NCI-H510A (cell line): Measurements from ENCODE around the gene PRTN3.
"Not testable (repeated sequence)": the region's sequence is repeated elsewhere in the genome, so short reads cannot be mapped to it uniquely, and the experiment has no call there.

Experiments used
- DNase-seq: peaks from one replicate; lab custom pipeline; 2025; lab: John Stamatoyannopoulos, UW

PRTN3 gene

DNA sequence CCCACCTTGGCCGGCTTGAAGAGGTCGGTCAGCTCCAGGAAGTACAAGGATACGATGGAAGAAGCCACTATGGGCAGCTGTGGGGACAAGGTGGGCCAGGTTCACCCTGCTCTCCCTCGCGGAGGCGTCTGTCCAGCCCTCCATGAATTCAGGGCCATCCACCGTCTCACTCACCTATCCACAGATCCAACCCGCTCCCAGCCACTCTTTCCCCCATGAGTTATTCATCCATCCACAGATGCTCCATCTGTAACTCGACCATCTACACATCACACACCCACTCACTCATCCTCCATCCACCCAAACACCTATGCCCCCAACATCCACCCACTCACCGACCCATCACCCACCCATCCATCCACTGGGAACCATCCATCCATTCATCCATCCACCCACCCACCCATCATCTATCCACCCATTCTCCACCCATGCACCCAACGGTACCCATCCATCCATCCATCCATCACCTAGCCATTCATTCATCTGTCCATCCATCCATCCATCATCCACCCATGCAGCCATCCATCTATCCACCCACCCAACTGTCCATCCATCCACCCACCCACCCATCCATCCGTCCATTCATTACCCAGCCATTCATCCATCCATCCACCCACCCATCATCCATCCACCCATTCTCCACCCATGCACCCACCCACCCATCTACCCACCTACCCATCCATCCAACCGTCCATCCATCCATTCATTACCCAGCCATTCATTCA, 24.9 kb upstream of the PRTN3 start:
- DNase-seq, result no peak

DNA sequence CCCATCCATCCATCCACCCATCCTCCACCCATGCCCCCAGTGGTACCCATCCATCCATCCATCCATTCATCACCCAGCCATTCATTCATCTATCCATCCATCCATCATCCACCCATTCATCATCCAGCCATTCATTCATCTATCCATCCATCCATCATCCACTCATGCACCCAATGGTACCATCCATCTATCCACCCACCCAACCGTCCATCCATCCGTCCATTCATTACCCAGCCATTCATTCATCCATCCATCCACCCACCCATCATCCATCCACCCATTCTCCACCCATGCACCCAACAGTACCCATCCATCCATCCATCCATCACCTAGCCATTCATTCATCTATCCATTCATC, 24.3 kb upstream of the PRTN3 start:
- no peak for DNase-seq

DNA sequence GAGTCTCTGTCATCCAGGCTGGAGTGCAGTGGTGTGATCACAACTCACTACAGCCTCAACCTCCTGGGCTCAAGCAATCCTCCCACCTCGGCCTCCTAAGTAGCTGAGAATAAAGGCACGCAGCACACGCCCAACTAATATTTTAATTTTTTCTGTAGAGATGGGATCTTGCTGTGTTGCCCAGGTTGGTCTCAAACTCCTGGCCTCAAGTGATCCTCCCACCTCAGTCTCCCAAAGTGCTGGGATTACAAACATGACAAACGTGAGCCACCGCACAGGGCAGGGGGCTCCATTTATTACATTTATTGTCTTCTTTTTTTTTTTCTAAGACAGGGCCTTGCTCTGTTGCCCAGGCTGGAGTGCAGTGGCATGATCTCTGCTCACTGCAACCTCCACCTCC, 20.6 kb upstream of the PRTN3 start:
- not testable (repeated sequence) for DNase-seq

DNA sequence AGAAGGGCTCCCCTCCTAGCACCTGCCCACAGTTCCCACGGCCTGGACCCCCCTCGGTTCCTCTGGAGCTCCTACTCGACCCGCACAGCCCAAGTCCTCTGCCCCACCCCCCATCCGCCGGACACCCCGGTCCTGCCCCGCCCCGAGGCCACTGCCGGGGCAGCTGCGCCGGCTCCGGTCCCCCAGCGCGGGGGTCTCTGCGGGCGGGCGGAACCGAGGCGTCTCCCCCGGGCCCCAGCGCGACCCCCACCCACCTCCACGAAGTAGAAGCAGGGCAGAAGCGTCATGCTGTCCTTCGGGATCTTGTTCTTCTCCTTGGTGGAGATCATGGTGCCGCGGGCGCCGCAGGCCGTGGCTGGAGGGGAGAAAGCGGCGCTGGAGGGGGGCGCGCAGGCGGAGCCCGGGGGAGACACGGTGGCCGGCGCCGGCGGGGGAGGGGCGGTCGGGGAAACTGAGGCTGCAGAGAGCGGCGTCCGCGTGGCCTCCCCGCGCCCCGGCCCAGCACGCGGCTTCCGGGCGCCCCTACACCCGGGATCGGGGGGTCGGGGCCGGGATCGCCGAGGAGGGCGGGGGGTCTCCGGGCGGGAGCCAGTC, 19.5 kb upstream of the PRTN3 start:
- no peak for DNase-seq

DNA sequence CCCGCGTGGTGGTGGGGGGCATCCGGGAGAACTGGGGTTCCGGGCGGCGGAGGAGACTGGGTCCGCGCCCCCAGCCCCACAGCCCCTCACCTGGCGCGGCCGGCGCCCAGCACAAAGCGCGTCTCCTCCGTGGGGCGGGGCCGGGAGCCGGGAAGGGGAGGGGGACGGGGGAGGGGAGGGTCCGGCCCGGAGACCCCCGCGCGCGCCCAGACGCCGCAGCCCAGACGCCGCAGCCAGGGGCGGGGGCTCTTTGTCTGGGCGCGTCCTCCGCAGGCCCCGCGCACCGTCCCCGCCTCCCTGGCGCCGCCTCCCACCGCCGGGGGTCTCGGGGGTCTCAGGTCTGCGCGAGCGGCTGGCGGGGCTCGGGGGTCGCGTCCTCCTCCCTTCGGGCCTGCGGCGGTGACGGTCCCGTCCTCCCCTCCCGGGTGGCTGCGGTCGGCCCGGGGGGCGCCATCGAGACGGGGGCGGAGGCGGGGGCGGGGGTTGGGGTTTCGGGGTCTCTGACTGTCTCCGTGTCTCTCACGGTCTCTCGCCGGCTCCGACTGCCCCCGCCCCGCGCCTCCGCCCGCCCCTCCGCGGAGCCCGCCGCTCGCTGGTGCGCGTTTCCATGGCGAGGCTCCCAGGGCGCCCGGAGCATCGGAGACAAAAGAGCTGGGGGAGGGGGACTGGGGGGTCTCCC, 18.8 kb upstream of the PRTN3 start, which contains the start of gene PLPPR3:
TSS of gene PLPPR3 (minus strand) at position 131 of the 679 bp plus-strand sequence. CDS start 396 bp downstream, outside the sequence.
- no peak for DNase-seq

DNA sequence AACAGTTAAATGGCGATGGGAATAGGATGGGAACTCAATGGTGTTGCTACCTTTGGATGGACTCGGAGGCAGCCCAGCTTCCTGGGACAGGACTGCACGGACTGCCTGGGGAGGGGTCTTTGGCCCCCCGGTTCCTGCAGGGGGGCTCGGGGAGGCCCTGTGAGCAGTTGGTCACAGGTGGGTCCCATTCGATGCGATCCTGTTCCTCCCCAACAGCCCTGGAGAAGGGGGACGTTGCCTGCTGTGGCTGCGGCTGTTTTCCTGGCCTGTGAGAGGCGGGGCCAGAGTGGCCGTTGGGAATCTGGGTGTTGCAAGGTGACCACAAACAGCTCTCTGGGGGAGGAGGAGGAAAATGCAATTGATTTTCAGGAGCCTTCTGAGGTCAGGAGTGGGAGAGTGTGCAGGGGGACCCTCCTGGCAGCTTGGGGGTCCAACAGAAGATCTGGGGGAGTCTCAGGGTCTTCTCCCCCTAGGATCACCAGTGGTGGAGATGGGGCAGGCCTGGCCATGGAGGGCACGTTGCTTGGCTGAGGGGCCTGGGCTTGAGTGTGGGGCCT, 17.2 kb upstream of the PRTN3 start:
- DNase-seq, result no peak

DNA sequence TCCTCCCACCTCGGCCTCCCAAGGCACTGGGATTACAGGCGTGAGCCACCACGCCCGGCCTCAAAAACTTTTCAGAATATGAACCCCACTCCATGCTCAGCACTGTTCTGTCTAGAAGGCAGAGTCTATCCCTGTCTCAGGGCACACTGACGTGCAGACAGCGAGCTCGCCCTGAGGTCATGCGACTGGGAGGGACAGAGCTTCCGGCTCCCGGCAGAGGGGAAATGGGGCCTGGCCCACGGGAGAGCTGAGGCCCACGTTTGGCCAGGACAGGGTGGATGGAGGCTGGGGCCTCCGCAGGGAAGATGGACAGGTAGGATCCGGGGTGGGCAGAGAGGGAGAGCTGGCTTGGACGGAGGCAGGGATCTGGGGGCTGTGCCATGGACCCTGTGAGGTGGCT, 15.9 kb upstream of the PRTN3 start:
- no peak for DNase-seq

DNA sequence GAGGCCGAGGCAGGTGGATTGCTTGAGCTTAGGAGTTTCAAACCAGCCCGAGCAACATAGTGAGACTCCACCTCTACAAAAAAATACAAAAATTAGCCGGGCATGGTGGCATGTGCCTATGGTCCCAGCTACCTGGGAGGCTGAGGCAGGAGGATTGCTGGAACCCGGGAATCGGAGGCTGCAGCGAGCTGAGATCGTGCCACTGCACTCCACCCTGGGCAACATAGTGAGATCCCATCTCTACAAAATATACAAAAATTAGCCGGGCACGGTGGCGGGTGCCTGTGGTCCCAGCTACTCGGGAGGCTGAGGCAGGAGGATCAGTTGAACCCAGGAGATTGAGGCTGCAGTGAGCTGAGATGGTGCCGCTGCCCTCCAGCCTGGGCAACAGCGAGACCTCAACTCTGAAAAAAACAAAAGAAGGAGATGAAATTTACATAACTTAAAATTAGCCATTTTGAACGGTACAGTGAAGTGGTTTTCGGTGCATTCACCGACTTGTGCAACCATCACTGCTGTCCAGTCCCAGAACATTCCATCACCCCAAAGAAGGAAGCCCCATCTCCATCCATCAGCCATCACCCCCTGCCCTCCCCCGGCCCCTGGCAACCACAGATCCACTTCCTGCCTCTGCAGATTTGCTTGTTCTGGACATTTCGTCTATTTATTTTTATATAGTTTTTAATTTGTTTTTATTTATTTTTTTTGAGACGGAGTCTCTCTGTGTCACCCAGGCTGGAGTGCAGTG, 14.7 kb upstream of the PRTN3 start:
- DNase-seq, result no peak

DNA sequence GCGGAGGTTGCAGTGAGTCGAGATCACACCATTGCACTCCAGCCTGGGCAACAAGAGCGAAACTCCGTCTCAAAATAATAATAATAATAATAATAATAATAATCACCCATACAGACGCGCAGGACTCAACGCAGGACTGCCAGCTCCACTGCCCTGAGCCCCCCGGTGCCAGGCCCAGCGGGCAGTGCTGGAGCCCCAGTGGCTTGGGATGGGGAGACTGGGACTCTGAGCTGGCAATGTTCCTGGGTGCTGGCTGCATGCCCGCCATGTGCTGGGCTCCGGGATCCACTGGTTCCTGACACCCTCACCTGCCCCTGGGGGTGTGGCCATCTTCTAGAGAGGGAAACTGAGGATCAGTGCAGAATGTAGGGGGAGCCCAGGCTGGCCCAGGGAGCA, 13.5 kb upstream of the PRTN3 start:
- no peak for DNase-seq

DNA sequence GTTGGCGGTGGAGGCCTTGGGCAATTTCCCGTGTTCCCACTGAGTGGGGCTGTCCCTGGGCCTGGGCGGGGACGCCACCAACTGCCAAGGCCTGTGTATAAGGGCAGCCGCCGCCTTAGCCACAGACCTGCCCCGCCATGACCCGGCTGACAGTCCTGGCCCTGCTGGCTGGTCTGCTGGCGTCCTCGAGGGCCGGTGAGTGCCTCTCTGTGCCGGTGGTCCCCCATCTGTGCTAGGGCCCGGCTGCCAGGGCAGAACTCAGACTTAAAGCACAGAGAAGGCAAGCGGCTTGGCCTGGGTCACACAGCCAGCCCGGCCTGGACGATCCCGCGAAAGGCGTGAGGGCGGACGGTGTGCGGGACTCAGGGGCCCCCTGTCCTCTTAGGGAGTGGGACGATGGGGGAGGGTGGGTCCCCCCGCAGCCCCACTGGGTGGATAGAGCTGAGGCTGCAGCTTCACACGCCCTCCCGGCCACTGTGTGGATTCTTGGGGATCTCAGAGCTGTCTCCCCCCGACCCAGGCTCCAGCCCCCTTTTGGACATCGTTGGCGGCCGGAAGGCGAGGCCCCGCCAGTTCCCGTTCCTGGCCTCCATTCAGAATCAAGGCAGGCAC, 13.0 kb upstream of the PRTN3 start, which contains the start of gene AZU1:
TSS of gene AZU1 (plus strand) at position 128 of the 612 bp plus-strand sequence. CDS start at position 138, 10 bp downstream.
- DNase-seq, result no peak

DNA sequence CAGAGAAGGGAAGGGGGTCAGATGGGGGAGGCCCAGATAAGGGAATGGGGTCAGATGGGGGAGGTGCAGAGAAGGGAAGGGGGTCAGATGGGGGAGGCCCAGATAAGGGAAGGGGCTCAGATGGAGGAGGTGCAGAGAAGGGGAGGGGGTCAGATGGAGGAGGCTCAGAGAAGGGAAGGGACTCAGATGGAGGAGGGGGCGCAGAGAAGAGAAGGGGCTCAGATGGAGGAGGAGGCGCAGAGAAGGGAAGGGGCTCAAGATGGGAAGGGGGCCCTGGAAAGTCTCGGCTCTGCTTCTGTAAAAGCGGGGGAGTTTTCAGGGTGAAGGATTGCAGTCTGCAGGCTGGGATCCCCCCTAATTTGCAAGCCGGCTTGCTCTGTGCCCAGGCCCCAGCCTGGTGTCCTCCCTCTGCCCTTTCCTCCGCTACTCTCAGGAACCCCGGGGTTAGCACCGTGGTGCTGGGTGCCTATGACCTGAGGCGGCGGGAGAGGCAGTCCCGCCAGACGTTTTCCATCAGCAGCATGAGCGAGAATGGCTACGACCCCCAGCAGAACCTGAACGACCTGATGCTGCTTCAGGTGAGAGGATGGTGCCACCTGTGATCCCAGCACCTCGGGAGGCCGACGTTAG, 11.6 kb upstream of the PRTN3 start:
- no peak for DNase-seq

DNA sequence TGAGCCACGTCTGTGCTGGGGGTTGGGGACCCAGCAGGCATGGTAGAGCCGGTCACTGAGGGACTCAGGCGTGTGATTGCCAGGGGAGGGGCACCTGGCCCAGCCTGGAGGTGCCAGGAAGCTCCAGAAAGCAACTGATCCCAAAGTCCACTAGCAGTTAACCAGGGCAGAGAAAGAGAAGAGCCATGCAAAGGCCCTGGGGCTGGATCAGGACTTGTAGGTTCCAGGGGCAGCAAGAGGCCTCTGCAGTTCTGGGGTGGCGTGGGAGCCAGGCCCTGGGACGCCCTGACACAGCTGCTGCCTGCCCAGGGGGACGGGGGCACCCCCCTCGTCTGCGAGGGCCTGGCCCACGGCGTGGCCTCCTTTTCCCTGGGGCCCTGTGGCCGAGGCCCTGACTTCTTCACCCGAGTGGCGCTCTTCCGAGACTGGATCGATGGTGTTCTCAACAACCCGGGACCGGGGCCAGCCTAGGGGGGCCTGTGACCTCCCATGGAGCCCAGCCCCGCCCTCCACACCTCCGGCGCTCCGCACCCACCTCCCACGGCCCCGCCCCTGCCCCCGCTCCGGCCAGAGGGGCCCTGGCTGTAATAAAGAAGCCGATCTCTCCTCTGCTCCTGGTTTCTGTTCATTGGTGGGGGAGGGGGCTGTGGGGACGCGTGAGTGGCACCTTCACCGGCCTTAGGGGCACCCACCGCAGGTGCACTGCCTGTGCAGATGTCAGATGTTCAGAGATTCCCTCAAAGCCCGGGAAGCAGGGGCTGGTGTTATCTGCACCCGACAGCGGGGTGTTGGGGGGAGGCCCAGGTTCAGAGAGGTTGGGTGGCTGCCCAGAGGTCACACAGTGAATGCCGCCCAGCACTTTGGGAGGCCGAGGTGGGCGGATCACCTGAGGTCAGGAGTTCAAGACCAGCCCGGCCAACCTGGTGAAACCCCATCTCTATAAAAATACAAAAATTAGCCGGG, 9.1 kb upstream of the PRTN3 start:
- no peak for DNase-seq

DNA sequence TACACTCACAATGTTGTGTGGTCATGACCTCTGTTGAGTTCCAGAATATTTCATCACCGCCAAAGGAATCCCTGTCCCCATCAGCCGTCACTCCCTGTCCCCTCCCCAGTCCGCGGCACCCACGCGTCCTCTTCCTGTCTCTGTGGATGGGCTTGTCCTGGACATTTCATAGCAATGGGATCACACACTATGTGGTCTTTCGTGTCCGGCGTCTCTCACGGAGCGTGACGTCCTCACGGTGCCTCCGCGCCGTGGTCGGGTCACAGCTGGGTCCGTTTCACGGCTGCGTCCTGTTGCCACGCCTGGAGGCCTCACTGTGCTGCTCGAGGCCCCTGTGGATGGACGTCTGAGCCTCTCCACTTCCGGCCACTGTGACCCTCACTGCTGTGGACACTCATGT, 6.6 kb upstream of the PRTN3 start:
- no peak for DNase-seq

DNA sequence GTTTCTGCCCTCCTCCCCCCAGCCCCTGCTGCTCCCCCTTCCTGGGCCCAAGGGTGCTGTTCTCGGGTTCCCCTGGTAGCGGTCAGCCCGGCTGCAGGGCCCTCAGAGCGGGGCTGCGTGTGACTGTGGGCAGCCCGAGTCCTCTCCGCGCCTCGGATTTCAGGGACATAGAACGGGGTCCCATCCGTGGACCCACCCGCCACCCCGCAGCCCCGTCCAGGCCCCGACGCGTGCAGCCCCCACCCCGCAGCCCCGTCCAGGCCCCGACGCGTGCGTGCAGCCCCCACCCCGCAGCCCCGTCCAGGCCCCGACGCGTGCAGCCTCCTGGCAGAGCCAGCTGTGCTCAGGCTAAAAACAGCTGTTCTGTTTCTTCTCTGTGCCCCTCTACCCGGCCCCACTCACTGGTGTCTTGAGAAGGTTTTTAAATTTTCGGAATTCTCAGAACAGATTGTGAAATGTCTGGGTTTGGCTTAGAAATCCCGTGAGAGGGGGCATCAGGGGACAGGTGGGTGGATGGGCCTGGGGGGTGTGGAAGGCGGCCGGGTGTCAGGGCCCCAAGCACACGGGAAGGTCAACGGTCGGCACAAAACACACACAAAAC, 5.5 kb upstream of the PRTN3 start:
- no peak for DNase-seq

DNA sequence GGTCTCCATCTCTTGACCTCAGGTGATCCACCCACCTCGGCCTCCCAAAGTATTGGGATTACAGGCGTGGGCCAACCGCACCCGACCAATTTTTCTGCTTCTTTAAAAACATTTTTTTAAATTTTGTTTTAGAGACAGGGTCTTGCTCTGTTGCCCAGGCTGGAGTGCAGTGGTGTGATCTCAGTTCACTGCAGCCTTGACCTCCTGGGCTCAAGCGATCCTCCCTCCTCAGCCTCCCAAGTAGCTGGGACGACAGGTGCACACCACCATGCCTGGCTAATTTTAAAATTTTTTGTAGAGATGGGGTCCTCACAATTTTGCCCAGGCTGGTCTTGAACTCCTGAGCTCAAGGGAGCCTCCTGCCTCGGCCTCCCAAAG, 2.0 kb downstream of the PRTN3 start:
- DNase-seq, result not testable (repeated sequence)

DNA sequence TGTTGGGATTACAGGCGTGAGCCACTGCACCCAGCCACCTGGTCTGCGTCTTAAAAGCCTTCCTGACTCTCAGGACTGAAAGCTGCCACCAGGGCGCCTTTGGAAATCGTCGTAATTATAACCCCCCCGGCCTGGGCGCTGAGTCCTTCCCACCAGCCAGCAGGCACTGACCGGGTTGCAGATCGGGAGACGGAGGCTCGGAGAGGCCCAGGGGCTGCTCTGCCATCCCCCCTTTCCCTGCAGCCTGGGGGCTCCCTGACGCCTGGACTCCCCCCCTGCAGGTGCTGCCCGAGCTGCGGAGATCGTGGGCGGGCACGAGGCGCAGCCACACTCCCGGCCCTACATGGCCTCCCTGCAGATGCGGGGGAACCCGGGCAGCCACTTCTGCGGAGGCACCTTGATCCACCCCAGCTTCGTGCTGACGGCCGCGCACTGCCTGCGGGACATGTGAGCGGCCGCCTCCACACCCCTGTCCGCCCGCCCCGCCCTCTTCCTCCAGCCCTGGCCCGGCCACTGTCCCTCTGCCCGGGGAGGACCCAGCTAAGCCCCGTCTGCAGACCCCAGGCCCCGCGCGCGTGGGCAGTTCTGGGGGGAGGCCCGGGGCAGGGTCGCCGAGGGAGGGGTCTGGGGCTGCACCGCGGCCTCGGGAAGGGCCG, 2.5 kb downstream of the PRTN3 start:
- no peak for DNase-seq

DNA sequence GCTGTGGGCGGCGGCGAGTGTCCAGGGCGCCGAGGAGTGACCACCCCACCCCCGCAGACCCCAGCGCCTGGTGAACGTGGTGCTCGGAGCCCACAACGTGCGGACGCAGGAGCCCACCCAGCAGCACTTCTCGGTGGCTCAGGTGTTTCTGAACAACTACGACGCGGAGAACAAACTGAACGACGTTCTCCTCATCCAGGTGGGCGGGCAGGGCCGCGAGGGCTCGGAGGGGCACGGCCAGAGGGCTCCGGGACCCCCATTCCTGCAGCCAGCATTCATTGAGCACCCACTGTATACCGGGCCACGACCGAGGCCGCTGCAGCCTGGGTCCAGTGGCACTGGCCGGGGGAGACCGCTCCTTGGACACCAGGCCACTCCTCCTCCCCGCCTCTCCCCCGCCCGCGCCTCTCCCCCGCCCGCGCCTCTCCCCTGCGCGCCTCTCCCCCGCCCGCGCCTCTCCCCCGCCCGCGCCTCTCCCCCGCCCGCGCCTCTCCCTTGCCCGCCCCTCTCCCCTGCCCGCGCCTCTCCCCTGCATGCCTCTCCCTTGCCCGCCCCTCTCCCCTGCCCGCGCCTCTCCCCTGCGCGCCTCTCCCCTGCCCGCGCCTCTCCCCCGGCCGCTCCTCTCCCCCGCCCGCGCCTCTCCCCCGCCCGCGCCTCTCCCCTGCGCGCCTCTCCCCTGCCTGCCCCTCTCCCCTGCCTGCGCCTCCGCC, 3.2 kb downstream of the PRTN3 start:
- no peak for DNase-seq

DNA sequence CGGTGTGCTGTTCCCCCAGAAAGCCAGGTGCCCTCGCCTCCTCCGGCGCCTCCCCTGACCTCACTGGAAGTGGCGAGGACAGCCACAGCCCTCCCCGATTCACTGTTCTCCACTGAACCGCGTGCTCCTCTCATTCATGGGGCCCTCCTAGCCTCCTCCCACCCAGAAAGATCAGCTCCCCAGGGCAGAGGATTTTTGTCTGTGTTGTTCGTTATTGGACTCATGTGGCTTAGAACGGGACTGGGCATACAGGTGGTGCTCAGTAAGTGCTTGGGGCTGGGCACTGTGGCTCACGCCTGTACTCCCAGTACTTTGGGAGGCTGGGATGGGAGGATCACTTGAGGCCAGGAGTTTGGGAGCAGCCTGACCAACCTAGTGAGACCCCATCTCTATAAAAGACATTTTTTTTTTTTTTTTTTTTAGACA, 3.8 kb downstream of the PRTN3 start:
- no peak for DNase-seq
